GM18511 (cell line): Measurements from ENCODE around the gene PACRG.
A peak's percentile ranks its signal among the peaks of the same experiment; 100 is the strongest.
"Not testable (repeated sequence)": the region's sequence is repeated elsewhere in the genome, so short reads cannot be mapped to it uniquely, and the experiment has no call there.

ENCODE experiments used
- ATAC-seq: cut with Tn5 transposase; IDR thresholded peaks from one replicate; pipeline ENCODE4 v1.9.1; 2021; ENCODE audit warnings: mild to moderate bottlenecking, moderate library complexity; ENCODE audit not compliant: unreplicated experiment

Gene PACRG

DNA sequence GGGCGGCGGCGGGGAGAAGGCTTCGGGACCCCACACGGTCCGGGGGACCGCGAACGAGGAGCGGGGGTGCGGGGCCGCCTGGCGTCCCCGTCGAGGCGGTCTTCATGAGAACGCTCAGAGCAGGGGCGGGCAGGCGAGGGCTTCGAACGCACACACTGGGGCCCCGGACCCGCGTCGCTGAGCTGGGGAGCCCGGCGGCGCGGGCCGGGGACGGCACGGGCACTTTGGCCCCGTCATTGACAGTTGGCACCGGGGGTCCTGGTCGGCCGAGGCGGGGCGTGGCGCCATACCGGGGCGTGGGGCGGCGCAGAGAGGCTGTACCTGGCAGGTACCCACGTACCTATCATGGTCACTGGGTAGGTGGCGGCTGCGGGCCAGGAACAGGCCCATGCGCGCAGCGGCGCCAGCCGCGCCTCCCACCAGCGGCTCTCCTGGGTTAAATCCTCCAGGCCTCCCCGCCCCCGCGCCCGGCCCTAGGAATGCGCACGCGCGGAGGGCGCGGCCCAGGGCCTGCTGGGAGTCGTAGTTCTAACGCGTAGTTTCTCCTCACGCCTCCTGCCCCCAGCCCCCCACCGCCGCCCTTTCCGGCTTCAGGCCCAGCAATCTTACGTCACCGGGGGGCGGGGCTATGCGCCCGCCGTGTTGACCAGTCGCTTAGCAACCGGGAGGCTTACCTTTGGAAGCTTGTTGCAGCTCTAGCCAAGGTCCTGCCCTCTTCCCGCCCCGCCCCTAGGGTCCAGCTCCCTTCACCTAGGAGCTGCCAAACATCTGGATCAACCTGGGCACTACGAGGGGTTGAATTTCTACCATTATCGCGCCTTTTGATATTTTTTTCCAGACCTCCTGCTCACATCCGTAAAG lies at the start of gene PACRG, which contains the start of gene PRKN:
Gene PACRG (plus strand): TSS at position 653 of the 861 bp plus-strand sequence.
Gene PRKN (minus strand): TSS at position 445 of the 861 bp plus-strand sequence.
- ATAC-seq: peak; percentile 98

DNA sequence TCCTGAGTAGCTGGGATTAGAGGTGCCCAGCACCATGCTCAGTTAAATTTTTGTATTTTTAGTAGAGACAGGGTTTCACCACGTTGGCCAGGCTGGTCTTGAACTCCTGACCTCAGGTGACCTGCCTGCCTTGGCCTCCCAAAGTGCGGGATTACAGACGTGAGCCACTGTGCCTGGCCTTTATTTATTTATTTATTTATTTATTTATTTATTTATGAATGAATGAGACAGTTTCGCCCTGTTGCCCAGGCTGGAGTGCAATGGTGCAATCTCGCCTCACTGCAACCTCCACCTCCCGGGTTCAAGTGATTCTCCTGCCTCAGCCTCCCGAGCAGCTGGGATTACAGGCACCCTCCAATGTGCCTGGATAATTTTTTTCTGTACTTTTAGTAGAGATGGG lies 48.9 kb upstream of the PACRG start:
- ATAC-seq: not testable (repeated sequence)

GRCh38 chr6:162679681-162680080 lies 48.1 kb upstream of the PACRG start:
- ATAC-seq: no peak

DNA sequence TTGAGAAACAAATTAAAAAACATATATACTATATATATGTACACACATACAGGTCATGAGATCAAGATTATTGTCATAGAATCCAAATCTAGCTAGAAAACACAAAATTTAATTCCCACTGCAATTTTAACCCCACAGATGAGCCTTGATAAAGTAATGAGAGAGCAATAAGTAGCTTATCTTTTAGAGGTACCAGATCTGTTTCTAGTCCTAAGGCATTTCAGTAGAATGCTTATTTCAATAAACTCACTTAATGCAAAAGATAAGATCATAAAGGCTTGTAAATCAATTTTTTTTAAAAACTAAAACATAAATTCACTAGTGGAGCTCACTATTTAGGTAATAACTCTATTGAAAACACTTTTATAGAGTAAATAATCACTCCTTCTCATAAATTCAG lies 47.4 kb upstream of the PACRG start:
- no peak for ATAC-seq

- ATAC-seq: no peak
Measured at GRCh38 chr6:162680871-162681270, 46.9 kb upstream of the PACRG start.

DNA sequence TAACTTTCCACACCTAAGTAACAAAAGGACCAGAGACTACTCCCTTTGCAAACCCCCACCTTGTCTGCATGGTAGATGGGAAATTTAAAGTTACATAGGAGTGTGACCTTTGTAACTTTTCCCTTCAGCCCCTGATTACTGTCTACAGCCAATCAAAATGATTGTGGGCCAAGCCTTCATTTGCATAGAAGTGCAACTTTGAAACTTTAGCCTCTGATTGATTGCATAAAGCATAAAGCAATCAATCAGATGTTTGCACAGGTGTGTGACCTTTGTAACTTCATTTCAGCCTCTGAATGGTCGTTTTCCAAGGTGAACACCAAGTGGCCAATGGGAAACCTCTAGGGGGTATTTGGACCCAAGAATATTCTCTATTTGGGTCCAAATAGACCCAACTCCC lies 46.3 kb upstream of the PACRG start:
- ATAC-seq: no peak

GRCh38 chr6:162683135-162683534 lies 44.6 kb upstream of the PACRG start:
- no peak for ATAC-seq

- no peak for ATAC-seq
Measured at GRCh38 chr6:162684052-162684451, 43.7 kb upstream of the PACRG start.

DNA sequence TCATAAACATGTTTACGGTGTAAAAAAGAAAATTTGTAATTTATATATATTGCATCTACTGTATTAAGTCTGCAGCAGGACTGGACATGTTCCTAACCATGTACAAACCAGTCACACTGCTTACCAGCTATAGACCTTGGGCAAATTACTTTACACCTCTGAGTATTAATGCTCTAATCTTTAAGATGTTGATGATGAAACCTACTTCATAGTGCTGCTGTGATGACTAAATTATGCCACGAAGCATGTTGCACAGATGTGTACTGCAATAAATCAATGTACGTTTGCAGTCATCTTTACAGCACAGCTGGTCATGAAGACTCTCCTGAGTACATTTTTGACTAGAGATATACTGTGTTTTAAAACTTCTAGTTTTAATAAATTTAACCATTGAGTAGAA lies 42.8 kb upstream of the PACRG start:
- ATAC-seq: no peak

DNA sequence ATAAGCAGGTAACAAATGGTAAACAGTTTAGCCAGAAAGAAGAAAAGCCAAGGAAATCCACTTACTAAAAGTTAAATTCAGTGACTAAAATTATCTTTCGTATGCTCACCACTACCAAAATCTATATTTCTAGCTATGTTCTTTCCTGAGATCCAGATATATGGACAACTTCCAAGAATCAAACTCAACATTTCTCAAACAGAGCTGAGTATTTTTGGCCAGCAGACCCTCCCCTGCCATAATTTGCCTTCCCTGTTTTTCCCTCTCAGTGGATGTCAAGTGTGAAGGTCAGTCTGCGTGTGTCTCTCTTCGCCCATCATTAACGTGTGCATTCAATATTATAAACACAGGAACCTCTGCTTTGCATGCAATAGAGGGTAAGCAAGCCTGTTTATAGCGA lies 42.2 kb upstream of the PACRG start:
- ATAC-seq: no peak

- no peak for ATAC-seq
Measured at GRCh38 chr6:162688751-162689345, 38.9 kb upstream of the PACRG start.

DNA sequence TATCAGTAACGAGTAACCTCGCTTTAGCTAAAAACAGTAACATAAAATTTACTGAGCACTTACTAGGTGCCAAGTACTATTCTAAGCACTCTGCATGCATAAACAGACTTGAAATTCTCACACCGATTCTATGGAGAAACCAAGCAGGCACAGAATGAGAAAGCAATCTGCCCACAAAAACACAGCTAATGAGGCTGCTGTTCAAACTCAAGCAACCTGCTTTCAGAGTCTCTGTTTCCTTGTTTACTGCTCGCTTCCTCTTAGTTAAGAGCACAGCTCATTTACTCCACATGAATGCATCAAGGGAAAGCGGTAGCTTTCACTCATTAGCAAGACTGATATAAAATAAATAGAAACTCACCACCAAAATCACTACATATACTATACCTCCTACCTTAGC lies 37.6 kb upstream of the PACRG start:
- no peak for ATAC-seq

DNA sequence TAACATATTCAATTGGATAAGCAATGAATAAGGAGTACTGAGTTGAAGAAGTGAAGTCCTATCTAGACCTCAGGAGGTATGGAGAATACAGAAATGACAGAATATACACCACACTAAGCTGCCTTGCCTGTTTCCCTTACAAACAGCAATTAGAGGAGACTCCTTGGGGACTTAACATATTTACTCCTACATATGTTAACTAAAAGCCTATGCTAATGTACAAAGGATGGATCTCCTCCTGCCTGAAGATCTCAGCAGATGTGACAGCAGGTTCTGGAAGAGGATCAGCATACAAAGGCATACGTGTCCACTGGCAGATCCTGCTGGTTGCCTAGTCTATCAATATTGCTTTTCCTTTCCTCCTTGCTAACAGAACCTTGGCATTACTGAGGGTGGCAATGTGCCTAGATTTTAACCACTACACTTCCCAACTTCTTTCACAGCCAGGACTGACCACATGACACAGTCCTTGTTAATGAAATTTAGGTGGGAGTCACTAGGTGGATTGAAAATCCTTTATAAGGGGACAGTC lies 29.8 kb upstream of the PACRG start:
- ATAC-seq: no peak

DNA sequence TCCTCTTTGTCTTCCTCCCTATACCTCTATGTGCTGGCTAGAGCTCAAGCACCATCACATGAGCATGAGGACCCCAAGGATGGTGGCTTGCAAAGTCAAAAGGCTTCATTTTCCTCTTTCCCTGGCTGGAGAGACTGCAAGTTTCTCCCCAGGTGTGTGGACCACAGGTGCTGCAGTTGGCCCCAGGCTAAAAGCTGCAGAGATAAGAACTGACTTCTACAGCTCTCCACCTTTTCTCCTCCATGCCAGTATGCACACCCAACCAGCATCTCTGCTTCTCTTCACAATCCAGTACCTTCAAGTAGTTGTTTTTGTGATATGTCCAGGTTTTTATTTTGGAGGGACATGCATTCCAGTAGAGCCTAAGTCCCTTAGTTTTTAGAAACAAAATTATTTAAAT lies 29.3 kb upstream of the PACRG start:
- no peak for ATAC-seq

- ATAC-seq: no peak
Measured at GRCh38 chr6:162699961-162700360, 27.8 kb upstream of the PACRG start.

- ATAC-seq: no peak
Measured at GRCh38 chr6:162700966-162701365, 26.8 kb upstream of the PACRG start.

GRCh38 chr6:162701551-162701950 lies 26.2 kb upstream of the PACRG start:
- no peak for ATAC-seq

DNA sequence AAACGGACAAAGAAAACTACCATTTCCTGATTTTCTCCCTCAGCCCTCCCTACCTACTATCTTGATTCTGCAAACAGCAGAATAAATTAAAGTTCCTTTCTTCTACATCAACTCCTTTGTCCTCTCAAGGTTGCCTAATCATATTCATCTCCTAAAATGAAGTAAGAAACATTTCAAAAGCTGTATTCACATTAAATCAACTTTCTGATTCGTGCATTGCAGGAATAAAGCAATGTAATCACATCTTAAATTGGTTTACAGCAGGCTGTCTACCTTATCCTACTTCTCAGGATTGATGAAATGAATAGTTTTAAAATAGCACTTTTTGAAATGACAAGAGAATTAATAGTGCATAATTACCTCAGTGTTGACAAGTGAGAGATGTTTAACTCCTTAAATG lies 25.3 kb upstream of the PACRG start:
- ATAC-seq: no peak

DNA sequence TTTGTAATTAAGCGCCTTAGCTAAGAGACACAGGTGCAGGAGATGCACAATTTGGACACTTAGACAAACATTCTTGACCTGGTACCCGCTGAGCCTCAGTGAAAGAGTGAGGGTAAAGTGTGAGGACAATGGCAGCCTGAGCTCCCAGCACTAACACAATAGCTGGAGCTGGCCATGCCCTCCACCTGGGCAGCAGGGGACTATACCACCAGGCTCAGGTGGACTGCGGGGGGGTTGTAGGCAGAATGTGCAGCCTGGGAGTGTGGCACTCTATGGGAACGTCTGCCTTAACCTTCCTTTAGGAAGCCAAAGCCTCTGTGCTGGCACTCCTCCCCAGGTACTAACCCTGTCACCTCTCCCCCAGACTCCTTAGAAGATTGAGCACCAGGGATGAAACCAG lies 23.8 kb upstream of the PACRG start:
- ATAC-seq: no peak

DNA sequence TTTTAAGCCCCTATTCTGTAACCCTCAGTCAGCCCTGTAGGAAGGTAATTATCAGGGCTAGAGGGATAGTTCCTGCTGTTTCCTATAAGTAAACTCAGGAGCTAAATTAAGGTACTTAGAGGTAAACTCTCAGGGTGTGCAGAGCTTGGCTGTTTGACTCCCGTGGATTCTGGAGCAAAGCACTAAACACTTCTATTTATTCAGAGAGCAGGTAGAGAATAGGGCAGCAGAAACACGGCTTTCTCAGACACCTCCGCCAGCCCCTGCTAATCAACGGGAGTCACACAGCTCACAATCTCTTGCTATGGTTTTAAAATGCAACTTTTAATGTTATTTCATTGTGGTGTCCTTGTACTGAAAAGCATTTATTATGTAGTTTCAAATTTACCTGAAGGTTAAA lies 22.0 kb upstream of the PACRG start:
- no peak for ATAC-seq

GRCh38 chr6:162706232-162706631 lies 21.5 kb upstream of the PACRG start:
- no peak for ATAC-seq

DNA sequence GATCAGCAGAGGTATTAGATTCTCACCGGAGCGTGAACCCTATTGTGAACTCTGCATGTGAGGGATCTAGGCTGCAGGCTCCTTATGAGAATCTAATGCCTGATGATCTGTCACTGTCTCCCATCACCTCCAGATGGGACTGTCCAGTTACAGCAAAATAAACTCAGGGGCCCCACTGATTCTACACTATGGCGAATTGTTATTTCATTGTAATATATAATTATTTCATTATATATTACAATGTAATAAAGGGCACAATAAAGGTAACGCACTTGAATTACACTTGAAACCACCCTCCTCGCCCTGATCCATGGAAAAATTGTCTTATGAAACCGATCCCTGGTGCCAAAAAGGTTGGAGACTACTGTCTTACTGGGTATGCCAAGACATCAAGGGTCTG lies 18.8 kb upstream of the PACRG start:
- ATAC-seq: no peak
